Stimulated activated CD8-positive, alpha-beta memory T cell treated with anti-CD3 and anti-CD28 coated beads, Interleukin-12 subunit alpha, Interleukin-12 subunit beta, amount 100 ng/mL, for 1 hour (primary cell): ENCODE results near the gene ARID5B.
"Not testable (repeated sequence)": the region's sequence is repeated elsewhere in the genome, so short reads cannot be mapped to it uniquely, and the experiment has no call there.

Source experiments
- DNase-seq: peaks from one replicate; pipeline ENCODE4 v3.0.0-alpha.2; 2020; ENCODE audit warnings: low read depth

Gene ARID5B

GRCh38 chr10:61965703-61966395, 64.3 kb downstream of the ARID5B start:
- DNase-seq = no peak

- DNase-seq = no peak
These were observed 65.8 kb downstream of the ARID5B start for GRCh38 chr10:61967298-61967697.

- no peak for DNase-seq
These were observed 68.9 kb downstream of the ARID5B start for GRCh38 chr10:61970182-61971002.

- DNase-seq = no peak
These were observed 69.5 kb downstream of the ARID5B start for GRCh38 chr10:61971003-61971325.

- no peak for DNase-seq
These were observed 71.7 kb downstream of the ARID5B start for GRCh38 chr10:61973169-61973568.

GRCh38 chr10:61973906-61974305, 72.4 kb downstream of the ARID5B start:
- DNase-seq = no peak

DNA sequence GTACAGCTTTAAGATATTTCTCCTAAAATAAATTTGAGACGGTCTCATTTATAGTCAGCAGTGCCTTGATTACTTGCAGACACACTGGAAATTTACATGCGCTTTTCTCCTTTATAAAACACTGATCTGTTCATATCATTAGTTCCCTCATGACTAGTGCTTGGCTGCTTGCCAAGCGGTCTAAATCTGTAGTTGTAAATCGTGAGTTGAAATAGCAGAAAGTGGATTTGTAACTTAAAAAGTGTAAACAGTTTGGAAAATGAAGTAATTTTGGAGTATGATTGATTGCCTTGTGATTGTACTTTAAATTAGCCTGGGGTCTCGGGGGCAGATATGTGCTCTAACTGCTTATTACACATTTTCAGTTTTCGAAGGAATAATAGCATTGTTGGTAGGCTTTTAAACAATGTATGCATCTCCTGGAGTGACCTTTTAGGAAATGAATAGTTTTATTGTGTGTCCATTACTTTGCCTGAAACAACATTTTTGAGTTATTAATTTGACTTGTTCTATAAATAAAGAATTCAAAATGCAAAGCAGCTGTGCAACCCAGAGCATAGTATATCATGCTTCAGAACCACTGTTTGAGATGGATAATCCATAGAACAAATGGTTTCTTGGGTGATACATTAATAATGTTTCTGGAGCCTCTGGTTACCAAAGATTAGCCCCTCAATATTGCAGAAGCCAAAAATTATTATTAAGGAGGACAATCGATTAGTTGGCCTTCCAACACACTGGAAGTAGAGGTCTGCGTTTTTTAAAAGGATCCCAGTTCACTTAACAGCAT, 73.3 kb downstream of the ARID5B start:
- DNase-seq = no peak

DNA sequence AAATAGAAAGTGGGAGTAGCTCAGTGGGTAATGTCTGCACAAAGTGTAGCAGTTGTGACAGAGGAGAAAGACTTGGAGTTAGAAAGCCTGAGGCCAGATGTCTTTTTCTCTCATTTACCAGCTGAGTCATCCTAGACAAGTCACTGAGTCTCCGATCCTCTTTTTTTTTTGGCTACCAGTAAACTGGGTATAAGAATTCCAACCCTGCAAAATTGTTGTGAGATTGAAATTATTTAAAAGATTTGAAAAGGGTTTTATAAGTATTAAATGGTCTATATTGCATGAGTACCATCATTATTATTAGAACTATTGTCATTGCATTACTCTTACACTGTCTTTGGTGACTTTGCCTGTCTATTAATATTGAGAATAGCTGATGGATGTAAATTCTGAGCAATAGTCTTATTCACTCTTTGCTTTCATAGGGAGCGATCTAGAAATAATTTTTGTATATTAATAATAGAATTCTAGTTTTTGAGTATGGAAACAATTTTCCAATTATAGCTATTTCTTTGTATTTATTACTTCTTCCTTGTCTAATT, 74.0 kb downstream of the ARID5B start:
- no peak for DNase-seq

- not testable (repeated sequence) for DNase-seq
These were observed 75.6 kb downstream of the ARID5B start for GRCh38 chr10:61976951-61977721.

DNA sequence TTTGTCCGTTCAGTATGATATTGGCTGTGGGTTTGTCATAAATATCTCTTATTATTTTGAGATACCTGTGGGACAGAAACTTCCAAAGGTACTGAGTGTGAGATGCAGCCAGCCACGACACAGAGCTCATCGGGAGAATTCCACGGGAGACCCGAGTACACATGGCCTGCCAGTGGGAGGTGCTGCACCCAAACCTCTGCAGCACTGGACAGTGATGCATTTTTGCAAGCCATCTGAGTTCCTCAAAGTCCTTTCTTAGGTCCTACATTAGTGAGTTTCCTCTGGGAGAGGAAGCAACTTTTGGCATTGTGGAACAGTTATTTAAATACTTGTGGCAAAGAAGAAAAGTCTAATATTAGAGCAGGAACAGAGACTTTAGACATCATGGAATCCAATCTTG, 77.5 kb downstream of the ARID5B start:
- no peak for DNase-seq

- DNase-seq = no peak
These were observed 80.0 kb downstream of the ARID5B start for GRCh38 chr10:61981460-61981859.

DNA sequence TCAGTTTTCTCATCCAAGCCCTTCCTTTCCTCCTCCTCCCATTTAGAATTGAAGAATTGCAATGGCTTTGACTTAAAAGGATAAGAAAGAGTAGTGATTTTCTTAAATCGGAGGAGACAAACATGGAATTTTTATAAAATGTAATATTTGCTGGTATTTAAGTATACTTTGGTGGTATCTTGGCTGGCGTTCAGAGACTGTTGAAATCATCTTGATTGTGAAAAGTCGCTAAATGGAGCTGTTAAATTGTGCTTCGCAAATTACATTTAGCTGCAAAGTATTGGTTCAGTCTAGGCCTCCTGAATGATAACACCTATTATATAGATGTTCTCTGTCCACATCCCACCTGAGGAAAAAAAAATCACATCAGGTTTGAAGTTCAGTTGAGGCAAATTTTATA, 81.8 kb downstream of the ARID5B start:
- no peak for DNase-seq

- DNase-seq = no peak
These were observed 83.4 kb downstream of the ARID5B start for GRCh38 chr10:61984803-61985418.

DNA sequence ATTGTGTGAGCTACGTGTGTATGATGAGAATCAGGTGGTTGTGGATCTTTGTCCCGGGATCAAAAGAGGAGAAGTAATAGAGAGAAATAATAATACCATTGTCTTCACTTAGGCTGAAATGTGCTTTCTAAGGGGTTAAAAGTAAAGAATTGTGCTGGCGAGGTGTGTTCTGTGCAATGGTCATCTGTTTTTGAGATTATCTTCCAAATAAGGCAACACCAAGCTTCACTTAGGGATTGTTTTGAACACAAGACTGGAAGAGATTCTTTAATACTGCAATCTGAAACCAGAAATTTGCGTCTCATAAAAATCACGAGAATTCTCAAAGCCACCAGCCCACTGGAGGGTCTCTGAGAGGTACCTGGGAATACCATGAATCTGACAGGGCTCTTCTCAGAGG, 84.2 kb downstream of the ARID5B start:
- DNase-seq = no peak

GRCh38 chr10:61986382-61986781, 84.9 kb downstream of the ARID5B start:
- no peak for DNase-seq

- no peak for DNase-seq
These were observed 85.4 kb downstream of the ARID5B start for GRCh38 chr10:61986788-61987492.

GRCh38 chr10:61987537-61987936, 86.0 kb downstream of the ARID5B start:
- DNase-seq = no peak

DNA sequence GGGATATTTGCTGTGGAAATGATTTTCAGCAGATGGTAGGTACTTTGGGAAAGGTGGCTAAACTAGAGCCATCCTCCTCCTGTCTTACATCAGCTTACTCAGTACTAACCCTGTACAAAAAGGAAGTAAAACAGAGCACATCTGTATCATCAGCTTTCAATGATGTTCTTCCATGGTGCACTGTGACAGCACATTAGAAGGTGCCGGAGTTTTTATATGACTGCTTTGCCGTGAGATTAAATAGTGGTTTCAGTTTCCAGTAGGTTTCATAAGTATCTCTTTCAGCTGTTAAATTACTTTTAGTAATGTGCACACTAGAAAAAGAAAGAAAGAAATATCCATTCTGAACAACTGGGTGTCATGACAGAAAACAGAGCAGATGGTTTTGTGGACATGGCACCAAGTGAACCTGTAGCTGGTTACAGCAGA, 86.5 kb downstream of the ARID5B start:
- no peak for DNase-seq

DNA sequence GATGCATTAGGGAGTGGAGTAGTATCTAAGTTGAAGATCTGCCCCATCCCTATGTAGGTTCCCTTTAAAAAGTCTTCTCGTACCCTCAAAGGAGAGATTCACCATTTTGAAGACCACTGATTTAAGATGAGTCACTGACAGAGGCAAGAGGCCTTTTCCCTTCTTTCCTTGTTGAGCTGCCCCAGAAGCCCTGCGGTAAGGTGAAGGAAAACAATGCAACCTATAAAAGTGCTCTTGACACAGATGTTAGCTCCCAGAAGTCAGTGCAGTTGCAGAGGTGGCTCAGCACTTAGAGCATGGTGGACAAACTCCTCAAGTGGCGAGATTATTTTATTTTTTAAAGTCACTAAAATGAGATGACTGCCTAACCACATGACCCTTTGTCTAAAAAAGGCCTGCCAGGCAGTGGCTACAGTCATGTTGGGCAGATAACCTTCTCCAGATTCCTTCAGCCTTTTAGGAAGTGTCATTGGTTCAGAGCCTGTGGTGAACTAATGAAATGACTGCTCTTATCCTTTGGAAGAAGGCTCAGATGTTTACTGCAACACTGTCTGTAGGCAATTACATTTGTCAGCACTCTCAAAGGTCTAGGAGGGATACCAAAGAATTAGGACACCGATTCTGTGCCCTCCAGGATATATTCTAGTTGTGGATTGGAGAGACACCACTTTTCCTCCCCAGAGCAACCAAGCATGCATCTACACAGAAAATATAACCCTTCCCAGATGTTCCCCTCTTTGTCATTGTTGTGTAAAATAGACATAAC, 88.7 kb downstream of the ARID5B start:
- no peak for DNase-seq

DNA sequence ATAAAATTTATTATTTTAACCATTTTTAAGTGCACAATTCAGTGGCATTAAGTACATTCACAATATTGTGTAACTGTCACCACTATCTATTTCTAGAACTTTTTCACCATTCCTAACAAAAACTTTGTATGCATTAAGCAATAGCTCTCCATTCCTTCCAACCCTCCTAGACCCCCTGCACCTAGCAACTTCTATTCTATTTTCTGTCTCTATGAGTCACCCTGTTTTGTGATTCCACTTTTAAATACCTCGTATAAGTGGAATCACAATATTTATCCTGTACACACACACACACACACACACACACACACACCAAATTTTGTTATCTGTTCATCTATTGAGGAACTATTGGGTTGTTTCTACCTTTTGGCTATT, 89.2 kb downstream of the ARID5B start:
- no peak for DNase-seq
